Ectodermal cell (in vitro differentiated cells): ENCODE data around the gene PRXL2C.
"Not testable (repeated sequence)": the region's sequence is repeated elsewhere in the genome, so short reads cannot be mapped to it uniquely, and the experiment has no call there.

Source experiments
- H3K27ac ChIP-seq: 2 replicates; pipeline ENCODE4 v1.7.0; 2013; ENCODE audit warnings: mild to moderate bottlenecking, low read depth, low read length; ENCODE audit not compliant: insufficient read depth, poor library complexity, severe bottlenecking
- H3K27me3 ChIP-seq: 2 replicates; pipeline ENCODE4 v1.7.0; 2013; ENCODE audit warnings: mild to moderate bottlenecking, low read length; ENCODE audit not compliant: insufficient read depth, control insufficient read depth, poor library complexity, severe bottlenecking
- H3K36me3 ChIP-seq: one replicate; pipeline ENCODE4 v1.7.0; 2013; ENCODE audit warnings: low read length; ENCODE audit not compliant: control insufficient read depth, insufficient read depth
- H3K4me1 ChIP-seq: one replicate; pipeline ENCODE4 v1.7.0; 2013; ENCODE audit warnings: low read length; ENCODE audit not compliant: control insufficient read depth, insufficient read depth
- H3K4me3 ChIP-seq: 2 replicates; pipeline ENCODE4 v1.7.0; 2013; ENCODE audit warnings: low read depth, low read length, control low read depth; ENCODE audit not compliant: insufficient read depth
- H3K9me3 ChIP-seq: 2 replicates; pipeline ENCODE4 v1.7.0; 2013; ENCODE audit warnings: mild to moderate bottlenecking, low read length, moderate library complexity; ENCODE audit not compliant: control insufficient read depth
- WGBS, 2 experiments: methylation state at CpG; one replicate each; pipeline ENCODE4 v1.1.7; 2013; ENCODE audit warnings: missing lambda C conversion rate in 2 of 2; 5-methylcytosine and 5-hydroxymethylcytosine counted together

The PRXL2C gene

GRCh38 chr9:96668868-96669534 lies 13.9 kb upstream of the PRXL2C start:
- WGBS, 2 experiments, result 94% methylated on average over 20 of the region's 20 CpGs
- Histone ChIP-seq H3K36me3 (no peaks in the 10 kb centered on the region), H3K9me3 (no peaks in the 10 kb centered on the region)

DNA sequence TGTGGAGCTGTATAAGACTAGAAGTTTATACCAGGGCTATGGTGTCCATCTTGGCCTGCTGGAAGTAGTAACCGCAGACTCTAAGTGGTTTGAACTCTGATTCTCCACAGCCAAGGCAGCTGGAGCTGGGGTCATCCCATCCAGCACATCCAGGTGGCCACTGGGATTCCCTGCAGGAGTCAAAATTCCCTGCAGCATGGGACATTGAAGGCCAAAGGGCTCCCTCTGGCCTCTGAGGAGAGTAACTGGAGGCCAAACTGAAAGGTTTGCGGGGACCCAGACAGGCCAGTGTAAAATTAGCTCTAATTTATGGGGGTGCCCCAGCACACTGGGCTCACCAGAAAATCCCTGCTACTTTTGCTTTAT lies 12.2 kb upstream of the PRXL2C start:
- Histone ChIP-seq H3K9me3 (no peaks in the 10 kb centered on the region), H3K27ac (no peak overlapping the region), H3K4me3 (no peak overlapping the region), H3K4me1 (no peaks in the 10 kb centered on the region), H3K27me3 (no peaks in the 10 kb centered on the region), H3K36me3 (no peaks in the 10 kb centered on the region)
- WGBS, 2 experiments, result 92 to 94% methylated on average over 2 of the region's 2 CpGs

More at GRCh38 chr9:96668868-96669534, 13.9 kb upstream of the PRXL2C start:
- no peaks in the 10 kb centered on the region for H3K27me3 ChIP-seq
- no peak overlapping the region for H3K4me3 ChIP-seq
- H3K4me1 ChIP-seq, result no peaks in the 10 kb centered on the region
- H3K27ac ChIP-seq, result no peak overlapping the region

DNA sequence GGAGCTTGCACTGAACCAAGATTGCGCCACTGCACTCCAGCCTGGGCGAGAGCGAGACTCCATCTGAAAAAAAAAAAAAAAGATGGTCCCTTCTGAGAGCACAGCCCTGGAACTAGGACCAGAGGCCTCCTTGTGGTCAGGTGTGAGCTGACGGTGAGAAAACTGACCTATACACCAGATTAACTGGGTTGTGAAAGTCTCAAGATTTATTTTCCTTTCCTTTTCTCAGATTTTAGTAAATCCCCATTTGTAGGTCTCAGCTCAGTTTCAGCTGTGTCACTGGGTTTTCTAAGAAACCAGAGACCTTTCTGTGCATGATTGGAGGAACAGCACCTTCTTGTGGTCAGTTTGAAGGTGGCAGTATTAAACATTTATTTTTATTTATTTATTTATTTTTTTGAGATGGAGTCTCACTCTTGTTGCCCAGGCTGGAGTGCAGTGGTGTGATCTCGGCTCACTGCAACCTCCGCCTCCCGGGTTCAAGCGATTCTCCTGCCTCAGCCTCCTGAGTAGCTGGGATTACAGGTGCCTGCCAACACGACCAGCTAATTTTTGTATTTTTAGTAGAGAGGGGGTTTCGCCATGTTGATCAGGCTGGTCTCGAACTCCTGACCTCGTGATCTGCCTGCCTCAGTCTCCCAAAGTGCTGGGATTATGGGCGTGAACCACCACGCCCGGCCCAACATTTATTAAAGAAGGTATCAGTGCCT lies 11.7 kb upstream of the PRXL2C start:
- H3K4me1 ChIP-seq, H3K4me3 ChIP-seq: not testable (repeated sequence)

GRCh38 chr9:96665789-96666188 lies 10.7 kb upstream of the PRXL2C start:
- no peaks in the 10 kb centered on the region for H3K36me3 ChIP-seq
- no peak overlapping the region for H3K4me3 ChIP-seq
- H3K27ac ChIP-seq, result no peak overlapping the region
- no peaks in the 10 kb centered on the region for H3K4me1 ChIP-seq
- H3K9me3 ChIP-seq, result no peaks in the 10 kb centered on the region
- no peaks in the 10 kb centered on the region for H3K27me3 ChIP-seq
- 95 to 98% methylated on average over 6 of the region's 6 CpGs for WGBS, 2 experiments

More for the DNA sequence above, 11.7 kb upstream of the PRXL2C start:
- not testable (repeated sequence) for H3K36me3 ChIP-seq, H3K9me3 ChIP-seq, H3K27ac ChIP-seq, H3K27me3 ChIP-seq
- 81 to 83% methylated on average over 15 of the region's 15 CpGs for WGBS, 2 experiments

DNA sequence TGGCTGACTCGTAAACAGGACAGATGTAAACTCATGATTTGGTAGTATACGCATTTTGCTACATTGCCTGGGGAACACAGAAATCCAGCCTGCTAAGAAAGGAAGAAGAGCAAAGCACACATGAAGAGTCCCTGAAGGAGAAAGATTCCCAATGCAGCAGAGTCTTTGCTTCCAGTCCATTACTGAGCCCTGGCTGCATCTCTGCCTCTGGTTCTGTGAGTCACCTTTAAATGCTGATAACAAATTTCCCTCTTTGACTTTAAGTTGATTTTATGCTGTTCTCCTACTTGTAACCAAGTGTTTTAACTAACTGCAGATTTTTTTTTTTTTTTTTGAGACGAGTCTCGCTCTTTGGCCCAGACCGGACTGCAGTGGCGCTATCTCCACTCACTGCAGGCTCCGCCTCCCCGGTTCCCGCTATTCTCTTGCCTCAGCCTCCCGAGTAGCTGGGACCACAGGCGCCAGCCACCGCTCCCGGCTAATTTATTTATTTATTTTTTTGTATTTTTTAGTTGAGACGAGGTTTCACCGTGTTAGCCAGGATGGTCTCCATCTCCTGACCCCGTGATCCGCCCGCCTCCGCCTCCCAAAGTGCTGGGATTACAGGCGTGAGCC lies 8.5 kb upstream of the PRXL2C start:
- Histone ChIP-seq H3K9me3 (no peaks in the 10 kb centered on the region), H3K36me3 (no peaks in the 10 kb centered on the region), H3K27me3 (no peaks in the 10 kb centered on the region), H3K4me1 (no peaks in the 10 kb centered on the region), H3K4me3 (no peak overlapping the region), H3K27ac (no peak overlapping the region)
- WGBS, 2 experiments, result 94 to 95% methylated on average over 19 to 20 of the region's 20 CpGs

GRCh38 chr9:96661711-96662110 lies 6.6 kb upstream of the PRXL2C start:
- H3K9me3 ChIP-seq, result no peaks in the 10 kb centered on the region

DNA sequence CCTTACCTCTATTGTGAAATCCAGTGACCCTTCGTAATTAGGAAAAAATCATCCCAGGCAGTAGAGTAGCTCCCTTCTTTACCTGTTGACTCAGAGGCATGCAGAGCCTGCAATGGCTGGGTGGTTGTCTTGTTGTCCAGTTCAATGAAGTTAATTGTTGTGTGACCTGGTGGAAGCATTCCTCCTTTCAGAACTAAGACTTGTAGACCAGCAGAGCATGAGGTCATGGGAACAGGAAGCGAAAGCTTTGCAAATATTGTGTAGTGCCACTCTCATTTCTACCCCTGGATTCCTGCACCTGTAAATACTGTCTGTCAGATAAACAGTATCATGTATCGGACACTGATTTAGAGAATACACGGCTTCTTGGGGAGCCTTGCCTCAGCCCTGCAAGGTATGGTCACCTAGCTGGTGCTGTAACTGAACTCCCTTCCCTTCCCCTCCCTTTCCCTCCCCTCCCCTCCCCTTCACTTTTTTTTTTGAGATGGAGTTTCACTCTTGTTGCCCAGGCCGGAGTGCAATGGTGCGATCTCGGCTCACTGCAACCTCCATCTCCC lies 5.7 kb upstream of the PRXL2C start:
- Histone ChIP-seq H3K9me3 (no peaks in the 10 kb centered on the region), H3K36me3 (no peaks in the 10 kb centered on the region), H3K4me1 (no peaks in the 10 kb centered on the region), H3K27ac (no peak overlapping the region), H3K4me3 (no peak overlapping the region), H3K27me3 (peaks cover 13% of the 10 kb centered on the region)
- WGBS, 2 experiments, result 92 to 95% methylated on average over 7 of the region's 7 CpGs

More at GRCh38 chr9:96661711-96662110, 6.6 kb upstream of the PRXL2C start:
- Histone ChIP-seq H3K4me3 (no peak overlapping the region), H3K27ac (no peak overlapping the region), H3K36me3 (no peaks in the 10 kb centered on the region), H3K27me3 (peaks cover 7% of the 10 kb centered on the region), H3K4me1 (no peaks in the 10 kb centered on the region)
- 86 to 89% methylated on average over 4 of the region's 4 CpGs for WGBS, 2 experiments

- H3K9me3 ChIP-seq, result no peaks in the 10 kb centered on the region
- WGBS, 2 experiments, result 1% methylated on average over 74 of the region's 74 CpGs
- H3K27me3 ChIP-seq, result peaks cover 16% of the 10 kb centered on the region
- H3K36me3 ChIP-seq, result no peaks in the 10 kb centered on the region
- peak overlapping the region; percentile 68 for H3K4me3 ChIP-seq
- H3K4me1 ChIP-seq, result no peaks in the 10 kb centered on the region
- peak overlapping the region; percentile 67 for H3K27ac ChIP-seq
Measured at GRCh38 chr9:96654450-96655197, 493 bp downstream of the PRXL2C start.

GRCh38 chr9:96651626-96652025 lies 3.5 kb downstream of the PRXL2C start:
- Histone ChIP-seq H3K9me3 (no peaks in the 10 kb centered on the region), H3K4me1 (no peaks in the 10 kb centered on the region), H3K27me3 (peaks cover 8% of the 10 kb centered on the region), H3K4me3 (no peak overlapping the region), H3K27ac (no peak overlapping the region), H3K36me3 (no peaks in the 10 kb centered on the region)
